Endothelial cell of umbilical vein (primary cell): ENCODE measurements around the gene TULP4.
"Not testable (repeated sequence)": the region's sequence is repeated elsewhere in the genome, so short reads cannot be mapped to it uniquely, and the experiment has no call there.

Experiments used
- EZH2 ChIP-seq: IDR thresholded peaks from 2 replicates; pipeline ENCODE4 v1.6.1; 2012; ENCODE audit warnings: borderline replicate concordance, low read depth, mild to moderate bottlenecking, moderate library complexity, low read length, inconsistent platforms; ENCODE audit not compliant: severe bottlenecking
- JUN ChIP-seq: IDR thresholded peaks from 2 replicates; pipeline ENCODE4 v1.6.1; 2011; ENCODE audit warnings: borderline replicate concordance, low read depth; ENCODE audit not compliant: insufficient read length, insufficient read depth
- POLR2A ChIP-seq: IDR thresholded peaks from 2 replicates; pipeline ENCODE4 v1.6.1; 2012; ENCODE audit warnings: low read depth, mild to moderate bottlenecking, control low read depth, low read length
- TF ChIP-seq, protein P1 (sequence below): IDR thresholded peaks from 2 replicates; pipeline ENCODE4 v1.6.1; 2011; ENCODE audit not compliant: insufficient read depth, insufficient read length
- TF ChIP-seq, protein P2 (sequence below), 2 donors: IDR thresholded peaks; 1 replicate in 1 of 2; 2 replicates in 1 of 2; pipeline ENCODE4 v1.5.1; 2011; ENCODE audit warnings: low read length in 2 of 2, mild to moderate bottlenecking in 2 of 2, moderate library complexity in 2 of 2, control low read depth in 1 of 2, inconsistent platforms in 1 of 2, low read depth in 1 of 2; ENCODE audit not compliant: insufficient read depth in 1 of 2; ENCODE audit errors: extremely low read depth in 1 of 2

DNA sequence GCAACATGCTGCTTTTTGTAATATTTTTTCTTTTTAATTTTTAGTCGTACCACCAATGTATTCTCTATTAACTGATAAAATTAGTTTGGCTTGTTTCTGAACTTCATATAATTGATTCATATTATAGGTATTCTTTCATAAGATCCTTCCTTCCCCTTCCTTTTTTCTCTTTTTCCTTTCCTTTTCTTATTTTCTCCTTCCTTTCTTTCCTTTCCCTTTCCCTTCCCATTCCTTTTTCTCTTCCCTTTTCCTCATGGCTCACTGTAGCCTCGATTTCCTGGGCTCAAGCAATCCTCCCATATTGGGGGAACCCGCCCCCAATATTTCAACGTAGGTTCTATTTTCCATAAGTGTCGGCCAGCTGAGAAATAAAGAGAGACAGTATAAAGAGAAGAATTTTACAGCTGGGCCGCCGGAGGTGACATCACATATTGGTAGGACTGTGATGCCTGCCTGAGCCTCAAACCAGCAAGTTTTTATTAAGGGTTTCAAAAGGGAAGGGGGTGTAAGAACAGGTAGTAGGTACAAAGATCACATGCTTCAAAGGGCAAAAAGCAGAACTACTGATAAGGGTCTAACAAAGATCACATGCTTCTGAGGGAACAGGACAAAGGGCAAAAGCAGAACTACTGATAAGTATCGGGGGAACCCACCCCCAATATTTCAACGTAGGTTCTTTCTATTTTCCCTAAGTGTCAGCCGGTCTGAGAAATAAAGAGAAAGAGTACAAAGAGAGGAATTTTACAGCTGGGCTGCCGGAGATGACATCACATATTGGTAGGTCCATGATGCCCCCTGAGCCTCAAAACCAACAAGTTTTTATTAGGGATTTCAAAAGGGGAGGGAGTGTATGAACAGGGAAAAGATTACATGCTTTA is 16.1 kb upstream of the TULP4 start:
- TF ChIP-seq, protein P1, sequence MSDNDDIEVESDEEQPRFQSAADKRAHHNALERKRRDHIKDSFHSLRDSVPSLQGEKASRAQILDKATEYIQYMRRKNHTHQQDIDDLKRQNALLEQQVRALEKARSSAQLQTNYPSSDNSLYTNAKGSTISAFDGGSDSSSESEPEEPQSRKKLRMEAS = not testable (repeated sequence)
- TF ChIP-seq, protein P2, sequence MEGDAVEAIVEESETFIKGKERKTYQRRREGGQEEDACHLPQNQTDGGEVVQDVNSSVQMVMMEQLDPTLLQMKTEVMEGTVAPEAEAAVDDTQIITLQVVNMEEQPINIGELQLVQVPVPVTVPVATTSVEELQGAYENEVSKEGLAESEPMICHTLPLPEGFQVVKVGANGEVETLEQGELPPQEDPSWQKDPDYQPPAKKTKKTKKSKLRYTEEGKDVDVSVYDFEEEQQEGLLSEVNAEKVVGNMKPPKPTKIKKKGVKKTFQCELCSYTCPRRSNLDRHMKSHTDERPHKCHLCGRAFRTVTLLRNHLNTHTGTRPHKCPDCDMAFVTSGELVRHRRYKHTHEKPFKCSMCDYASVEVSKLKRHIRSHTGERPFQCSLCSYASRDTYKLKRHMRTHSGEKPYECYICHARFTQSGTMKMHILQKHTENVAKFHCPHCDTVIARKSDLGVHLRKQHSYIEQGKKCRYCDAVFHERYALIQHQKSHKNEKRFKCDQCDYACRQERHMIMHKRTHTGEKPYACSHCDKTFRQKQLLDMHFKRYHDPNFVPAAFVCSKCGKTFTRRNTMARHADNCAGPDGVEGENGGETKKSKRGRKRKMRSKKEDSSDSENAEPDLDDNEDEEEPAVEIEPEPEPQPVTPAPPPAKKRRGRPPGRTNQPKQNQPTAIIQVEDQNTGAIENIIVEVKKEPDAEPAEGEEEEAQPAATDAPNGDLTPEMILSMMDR (IDR thresholded peaks at IDR 0.05; ENCODE audit: extremely low read depth in 1 of 2, insufficient read depth in 1 of 2, low read depth in 1 of 2, low read length in 2 of 2) = not testable (repeated sequence)
- not testable (repeated sequence) for TF ChIP-seq JUN, EZH2, POLR2A
